GM23338 (cell line): Measurements from ENCODE around the gene CHMP5. TPM values are rescaled to one million over a fixed set of nuclear protein-coding genes. Genes with fewer than 3 reads are reported as not detected.

Experiments used
- ATAC-seq: fragments of 200-7000 bp; cut with Tn5 transposase; 3 replicates; pipeline ENCODE4 v1.9.1; 2020
- DNase-seq: peaks from one replicate; pipeline ENCODE4 v3.0.0-alpha.2; 2015; ENCODE audit warnings: low spot score
- H2AFZ ChIP-seq: fragments of 200-600 bp; sonication (generic); 2 replicates; pipeline ENCODE4 v1.8.0; 2016; ENCODE audit warnings: antibody characterized with exemption, mild to moderate bottlenecking, moderate library complexity
- H3F3A ChIP-seq: fragments of 200-600 bp; sonication (generic); replicated peaks from 2 replicates; pipeline ENCODE4 v1.8.0; 2017; ENCODE audit warnings: antibody characterized with exemption, mixed run types, low read depth
- H3K27ac ChIP-seq: fragments of 200-600 bp; sonication (generic); 2 replicates; pipeline ENCODE4 v1.6.1; 2016; ENCODE audit warnings: low read depth
- H3K27me3 ChIP-seq: fragments of 200-600 bp; sonication (generic); 2 replicates; pipeline ENCODE4 v1.8.0; 2016; ENCODE audit warnings: mild to moderate bottlenecking, mixed run types, moderate library complexity; ENCODE audit not compliant: insufficient read depth
- H3K36me3 ChIP-seq: fragments of 200-600 bp; sonication (generic); 2 replicates; pipeline ENCODE4 v1.8.0; 2016; ENCODE audit warnings: mild to moderate bottlenecking; ENCODE audit not compliant: insufficient read depth
- H3K4me1 ChIP-seq: fragments of 200-600 bp; sonication (generic); 2 replicates; pipeline ENCODE4 v1.8.0; 2016; ENCODE audit warnings: mild to moderate bottlenecking, moderate library complexity; ENCODE audit not compliant: insufficient read depth
- H3K4me2 ChIP-seq: fragments of 200-600 bp; sonication (generic); 2 replicates; pipeline ENCODE4 v1.7.1; 2017; ENCODE audit warnings: mixed run types
- H3K4me3 ChIP-seq: fragments of 200-600 bp; sonication (generic); 2 replicates; pipeline ENCODE4 v1.6.1; 2016; ENCODE audit warnings: mixed run types
- H3K79me2 ChIP-seq: fragments of 200-600 bp; sonication (generic); replicated peaks from 2 replicates; pipeline ENCODE4 v1.8.0; 2017; ENCODE audit warnings: mild to moderate bottlenecking; ENCODE audit not compliant: insufficient read depth
- H3K9me2 ChIP-seq: fragments of 200-600 bp; sonication (generic); 2 replicates; pipeline ENCODE4 v1.8.0; 2017; ENCODE audit not compliant: insufficient read depth
- H4K20me1 ChIP-seq: fragments of 200-600 bp; sonication (generic); replicated peaks from 2 replicates; pipeline ENCODE4 v1.8.0; 2017; ENCODE audit warnings: mild to moderate bottlenecking; ENCODE audit not compliant: insufficient read depth
- H3K27ac Mint-ChIP-seq: 2 replicates; pipeline ENCODE4 v1.8.0; 2020; ENCODE audit warnings: inconsistent platforms, mild to moderate bottlenecking, moderate library complexity, mixed read lengths
- H3K27me3 Mint-ChIP-seq: 3 replicates; pipeline ENCODE4 v1.8.0; 2022; ENCODE audit warnings: low read depth, mild to moderate bottlenecking, moderate library complexity, mixed read lengths, inconsistent platforms; ENCODE audit not compliant: insufficient read depth, poor library complexity
- H3K36me3 Mint-ChIP-seq: 3 replicates; pipeline ENCODE4 v1.8.0; 2021; ENCODE audit warnings: low read depth, mild to moderate bottlenecking, inconsistent platforms, moderate library complexity, mixed read lengths
- H3K4me1 Mint-ChIP-seq: 3 replicates; pipeline ENCODE4 v1.8.0; 2020; ENCODE audit warnings: mild to moderate bottlenecking, inconsistent platforms, mixed read lengths
- H3K4me3 Mint-ChIP-seq: 3 replicates; pipeline ENCODE4 v1.8.0; 2021; ENCODE audit warnings: moderate library complexity, mild to moderate bottlenecking, inconsistent platforms, mixed read lengths
- H3K9me3 Mint-ChIP-seq: 3 replicates; pipeline ENCODE4 v1.8.0; 2020; ENCODE audit warnings: moderate library complexity, mild to moderate bottlenecking, inconsistent platforms, mixed read lengths
- EZH2phosphoT487 ChIP-seq: fragments of 200-600 bp; sonication (generic); IDR thresholded peaks from one replicate; pipeline ENCODE4 v1.8.1; 2018; ENCODE audit warnings: antibody characterized with exemption; ENCODE audit not compliant: unreplicated experiment
- POLR2AphosphoS5 ChIP-seq: IDR thresholded peaks from 2 replicates; pipeline ENCODE4 v1.6.1; 2016; ENCODE audit warnings: antibody characterized with exemption, low read depth
- ZNF331 ChIP-seq: fragments of 250-450 bp; sonication (Bioruptor Pico); IDR thresholded peaks from 2 replicates; pipeline ENCODE4 v1.5.0; 2020; ENCODE audit warnings: low read depth, mild to moderate bottlenecking, moderate library complexity
- polyA plus RNA-seq: library from polyadenylated mRNA; unstranded; fragments of >200 nt; fragmentation: Nextera tagmentation; extraction: Ambion mirVana; gene quantifications from 2 replicates; pipeline ENCODE4 v1.2.1, GENCODE V29; 2016
- total RNA-seq: library from RNA; depleted of rRNA; stranded (reverse); fragments of >200 nt; shearing (Covaris generic); gene quantifications from 2 replicates; pipeline ENCODE4 v1.2.3, GENCODE V29; 2014
- TF ChIP-seq, protein P1 (sequence below): IDR thresholded peaks from one replicate; pipeline ENCODE4 v1.6.1; 2018; ENCODE audit warnings: antibody characterized with exemption; ENCODE audit not compliant: unreplicated experiment
- TF ChIP-seq, protein P2 (sequence below): IDR thresholded peaks from 2 replicates; pipeline ENCODE4 v1.6.1; 2016; ENCODE audit warnings: antibody characterized with exemption
- TF ChIP-seq, protein P3 (sequence below), 2 experiments: fragments of 200-600 bp in 1 of 2; sonication (generic) in 1 of 2; conservative IDR thresholded peaks; 2 replicates each; pipeline versions ENCODE4 v1.5.1 to v1.6.1; 2016 to 2017; ENCODE audit warnings: antibody characterized with exemption in 2 of 2, low read depth in 2 of 2, mild to moderate bottlenecking in 2 of 2, moderate library complexity in 1 of 2

CHMP5 gene
- total and polyA plus RNA-seq, 2 experiments from 2014 or later, result 30.9 to 77.8 TPM

DNA sequence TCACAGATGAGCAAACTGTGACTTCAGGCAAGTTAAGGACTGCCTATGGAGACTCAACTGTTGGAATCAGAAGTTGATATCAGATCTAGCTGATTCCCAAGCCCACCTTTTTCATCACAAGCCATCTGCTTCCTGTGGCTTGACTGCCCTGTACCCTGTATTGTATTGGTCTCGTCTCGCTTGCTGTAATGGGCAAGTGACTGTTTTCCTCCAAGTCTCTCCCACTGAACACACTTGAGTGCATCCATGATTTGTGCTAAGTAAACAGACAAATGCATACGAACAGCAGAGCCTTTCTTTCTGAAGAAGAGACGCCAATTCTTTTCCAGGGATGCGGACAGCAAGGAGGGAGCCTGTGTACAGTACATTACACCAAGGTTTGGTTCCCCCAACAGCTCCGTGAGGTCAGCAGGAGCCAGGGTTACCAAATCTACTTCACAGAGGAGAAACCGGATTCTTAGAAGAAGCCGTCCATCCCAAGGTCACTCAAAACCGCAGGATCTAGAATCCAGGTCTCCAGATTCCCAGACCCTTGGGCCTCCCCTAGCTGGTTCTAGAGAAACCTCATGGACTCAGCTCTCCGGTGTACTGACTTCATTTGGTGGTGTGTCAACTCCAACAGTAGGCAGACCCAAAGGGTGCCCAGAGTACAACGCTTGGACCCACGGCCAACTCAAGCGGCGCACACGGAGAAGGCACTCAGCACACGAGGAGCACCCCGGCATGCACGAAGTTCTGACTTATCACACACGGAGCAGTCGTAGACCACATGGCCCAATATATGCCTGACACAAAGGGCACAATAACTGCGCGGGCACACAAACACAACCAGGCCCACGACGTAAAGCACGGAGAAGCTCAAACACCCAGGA is 1.5 kb upstream of the CHMP5 start:
- peaks cover 40% of the 10 kb centered on the region for H3K79me2 ChIP-seq

More for the DNA sequence above, 1.5 kb upstream of the CHMP5 start:
- Histone ChIP-seq H3K4me1 (peaks cover 5% of the 10 kb centered on the region; the same call in 1 of the 2 replicates), H3K36me3 (peaks cover 50% of the 10 kb centered on the region), H3F3A (no peaks in the 10 kb centered on the region), H4K20me1 (peaks cover 19% of the 10 kb centered on the region), H2AFZ (peak overlapping the region; percentile 86), H3K4me2 (peak overlapping the region; percentile 98), H3K4me3 (peak overlapping the region; percentile 99), H3K27me3 (no peaks in the 10 kb centered on the region), H3K27ac (no peak overlapping the region), H3K9me2 (no peaks in the 10 kb centered on the region)
- ATAC-seq (peak; percentile 9), DNase-seq (peak; percentile 32)
- H3K27me3 Mint-ChIP-seq, result peaks cover 2% of the 10 kb centered on the region
- peaks cover 61% of the 10 kb centered on the region for H3K36me3 Mint-ChIP-seq
- H3K27ac Mint-ChIP-seq, result peak overlapping the region; percentile 87
- peaks cover 10% of the 10 kb centered on the region for H3K4me1 Mint-ChIP-seq
- H3K9me3 Mint-ChIP-seq, result no peaks in the 10 kb centered on the region
- TF ChIP-seq, protein P1, sequence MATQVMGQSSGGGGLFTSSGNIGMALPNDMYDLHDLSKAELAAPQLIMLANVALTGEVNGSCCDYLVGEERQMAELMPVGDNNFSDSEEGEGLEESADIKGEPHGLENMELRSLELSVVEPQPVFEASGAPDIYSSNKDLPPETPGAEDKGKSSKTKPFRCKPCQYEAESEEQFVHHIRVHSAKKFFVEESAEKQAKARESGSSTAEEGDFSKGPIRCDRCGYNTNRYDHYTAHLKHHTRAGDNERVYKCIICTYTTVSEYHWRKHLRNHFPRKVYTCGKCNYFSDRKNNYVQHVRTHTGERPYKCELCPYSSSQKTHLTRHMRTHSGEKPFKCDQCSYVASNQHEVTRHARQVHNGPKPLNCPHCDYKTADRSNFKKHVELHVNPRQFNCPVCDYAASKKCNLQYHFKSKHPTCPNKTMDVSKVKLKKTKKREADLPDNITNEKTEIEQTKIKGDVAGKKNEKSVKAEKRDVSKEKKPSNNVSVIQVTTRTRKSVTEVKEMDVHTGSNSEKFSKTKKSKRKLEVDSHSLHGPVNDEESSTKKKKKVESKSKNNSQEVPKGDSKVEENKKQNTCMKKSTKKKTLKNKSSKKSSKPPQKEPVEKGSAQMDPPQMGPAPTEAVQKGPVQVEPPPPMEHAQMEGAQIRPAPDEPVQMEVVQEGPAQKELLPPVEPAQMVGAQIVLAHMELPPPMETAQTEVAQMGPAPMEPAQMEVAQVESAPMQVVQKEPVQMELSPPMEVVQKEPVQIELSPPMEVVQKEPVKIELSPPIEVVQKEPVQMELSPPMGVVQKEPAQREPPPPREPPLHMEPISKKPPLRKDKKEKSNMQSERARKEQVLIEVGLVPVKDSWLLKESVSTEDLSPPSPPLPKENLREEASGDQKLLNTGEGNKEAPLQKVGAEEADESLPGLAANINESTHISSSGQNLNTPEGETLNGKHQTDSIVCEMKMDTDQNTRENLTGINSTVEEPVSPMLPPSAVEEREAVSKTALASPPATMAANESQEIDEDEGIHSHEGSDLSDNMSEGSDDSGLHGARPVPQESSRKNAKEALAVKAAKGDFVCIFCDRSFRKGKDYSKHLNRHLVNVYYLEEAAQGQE, result no peak
- no peak for TF ChIP-seq ZNF331 (CRISPR knock-in tag)
- no peak for TF ChIP-seq EZH2phosphoT487
- TF ChIP-seq, protein P2, sequence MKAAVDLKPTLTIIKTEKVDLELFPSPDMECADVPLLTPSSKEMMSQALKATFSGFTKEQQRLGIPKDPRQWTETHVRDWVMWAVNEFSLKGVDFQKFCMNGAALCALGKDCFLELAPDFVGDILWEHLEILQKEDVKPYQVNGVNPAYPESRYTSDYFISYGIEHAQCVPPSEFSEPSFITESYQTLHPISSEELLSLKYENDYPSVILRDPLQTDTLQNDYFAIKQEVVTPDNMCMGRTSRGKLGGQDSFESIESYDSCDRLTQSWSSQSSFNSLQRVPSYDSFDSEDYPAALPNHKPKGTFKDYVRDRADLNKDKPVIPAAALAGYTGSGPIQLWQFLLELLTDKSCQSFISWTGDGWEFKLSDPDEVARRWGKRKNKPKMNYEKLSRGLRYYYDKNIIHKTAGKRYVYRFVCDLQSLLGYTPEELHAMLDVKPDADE, result no peak
- TF ChIP-seq, protein P3, sequence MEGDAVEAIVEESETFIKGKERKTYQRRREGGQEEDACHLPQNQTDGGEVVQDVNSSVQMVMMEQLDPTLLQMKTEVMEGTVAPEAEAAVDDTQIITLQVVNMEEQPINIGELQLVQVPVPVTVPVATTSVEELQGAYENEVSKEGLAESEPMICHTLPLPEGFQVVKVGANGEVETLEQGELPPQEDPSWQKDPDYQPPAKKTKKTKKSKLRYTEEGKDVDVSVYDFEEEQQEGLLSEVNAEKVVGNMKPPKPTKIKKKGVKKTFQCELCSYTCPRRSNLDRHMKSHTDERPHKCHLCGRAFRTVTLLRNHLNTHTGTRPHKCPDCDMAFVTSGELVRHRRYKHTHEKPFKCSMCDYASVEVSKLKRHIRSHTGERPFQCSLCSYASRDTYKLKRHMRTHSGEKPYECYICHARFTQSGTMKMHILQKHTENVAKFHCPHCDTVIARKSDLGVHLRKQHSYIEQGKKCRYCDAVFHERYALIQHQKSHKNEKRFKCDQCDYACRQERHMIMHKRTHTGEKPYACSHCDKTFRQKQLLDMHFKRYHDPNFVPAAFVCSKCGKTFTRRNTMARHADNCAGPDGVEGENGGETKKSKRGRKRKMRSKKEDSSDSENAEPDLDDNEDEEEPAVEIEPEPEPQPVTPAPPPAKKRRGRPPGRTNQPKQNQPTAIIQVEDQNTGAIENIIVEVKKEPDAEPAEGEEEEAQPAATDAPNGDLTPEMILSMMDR (conservative IDR thresholded peaks at IDR 0.05; ENCODE audit: low read depth in 2 of 2), result no peak
- TF ChIP-seq POLR2AphosphoS5, result no peak
- peak overlapping the region; percentile 97 for H3K4me3 Mint-ChIP-seq
